Measurements from ENCODE around the gene BDH1.

BDH1 gene

GRCh38 chr3:197545571-197545970 is 10.2 kb downstream of the BDH1 start:
- no peak overlapping the region for H3K4me3 ChIP-seq (ENCODE audit: low read length in 2 of 2)
- H3K27me3 ChIP-seq (ENCODE audit: control insufficient read depth in 1 of 2, insufficient read depth in 2 of 2, low read length in 2 of 2): no peaks in the 10 kb centered on the region
- H3K27ac ChIP-seq (ENCODE audit: low read length): no peak overlapping the region
- H3K36me3 ChIP-seq (ENCODE audit: control insufficient read depth in 2 of 2, insufficient read depth in 2 of 2, low read length in 2 of 2): peaks cover 0 to 6% of the 10 kb centered on the region in 2 donors
- no peaks in the 10 kb centered on the region for H3K9me3 ChIP-seq (ENCODE audit: control insufficient read depth in 2 of 2, low read length in 2 of 2)
- peaks cover 19% of the 10 kb centered on the region for H3K4me1 ChIP-seq (ENCODE audit: control insufficient read depth, insufficient read depth, low read length)
- no peak overlapping the region for H3K9ac ChIP-seq (ENCODE audit: low read length in 2 of 2)

GRCh38 chr3:197545101-197545500 is 10.7 kb downstream of the BDH1 start:
- Histone ChIP-seq H3K36me3 (ENCODE audit: control insufficient read depth in 2 of 2, insufficient read depth in 2 of 2, low read length in 2 of 2) (peaks cover 0 to 6% of the 10 kb centered on the region in 2 donors), H3K4me3 (ENCODE audit: low read length in 2 of 2) (no peak overlapping the region), H3K9ac (ENCODE audit: low read length in 2 of 2) (no peak overlapping the region), H3K9me3 (ENCODE audit: control insufficient read depth in 2 of 2, low read length in 2 of 2) (no peaks in the 10 kb centered on the region), H3K27me3 (ENCODE audit: control insufficient read depth in 1 of 2, insufficient read depth in 2 of 2, low read length in 2 of 2) (no peaks in the 10 kb centered on the region), H3K27ac (ENCODE audit: low read length) (no peak overlapping the region), H3K4me1 (ENCODE audit: control insufficient read depth, insufficient read depth, low read length) (peaks cover 14% of the 10 kb centered on the region)

GRCh38 chr3:197542741-197543454 is 12.9 kb downstream of the BDH1 start:
- Histone ChIP-seq H3K4me1 (ENCODE audit: control insufficient read depth, insufficient read depth, low read length) (peaks cover 5% of the 10 kb centered on the region), H3K4me3 (ENCODE audit: low read length in 2 of 2) (no peak overlapping the region), H3K9ac (ENCODE audit: low read length in 2 of 2) (no peak overlapping the region), H3K9me3 (ENCODE audit: control insufficient read depth in 2 of 2, low read length in 2 of 2) (no peaks in the 10 kb centered on the region), H3K27me3 (ENCODE audit: control insufficient read depth in 1 of 2, insufficient read depth in 2 of 2, low read length in 2 of 2) (no peaks in the 10 kb centered on the region), H3K27ac (ENCODE audit: low read length) (no peak overlapping the region), H3K36me3 (ENCODE audit: control insufficient read depth in 2 of 2, insufficient read depth in 2 of 2, low read length in 2 of 2) (peaks cover 0 to 6% of the 10 kb centered on the region in 2 donors)

- no peaks in the 10 kb centered on the region for H3K4me1 ChIP-seq (ENCODE audit: control insufficient read depth, insufficient read depth, low read length)
- no peak overlapping the region for H3K9ac ChIP-seq (ENCODE audit: low read length in 2 of 2)
- H3K36me3 ChIP-seq (ENCODE audit: control insufficient read depth in 2 of 2, insufficient read depth in 2 of 2, low read length in 2 of 2): peaks cover 0 to 6% of the 10 kb centered on the region in 2 donors
- no peaks in the 10 kb centered on the region for H3K9me3 ChIP-seq (ENCODE audit: control insufficient read depth in 2 of 2, low read length in 2 of 2)
- H3K4me3 ChIP-seq (ENCODE audit: low read length in 2 of 2): peak overlapping the region; percentile 19 to 29
- no peak overlapping the region for H3K27ac ChIP-seq (ENCODE audit: low read length)
- H3K27me3 ChIP-seq (ENCODE audit: control insufficient read depth in 1 of 2, insufficient read depth in 2 of 2, low read length in 2 of 2): no peaks in the 10 kb centered on the region
Measured at GRCh38 chr3:197541756-197542539, 13.8 kb downstream of the BDH1 start.

- Histone ChIP-seq H3K27ac (ENCODE audit: low read length) (no peak overlapping the region), H3K9me3 (ENCODE audit: control insufficient read depth in 2 of 2, low read length in 2 of 2) (no peaks in the 10 kb centered on the region), H3K9ac (ENCODE audit: low read length in 2 of 2) (no peak overlapping the region), H3K27me3 (ENCODE audit: control insufficient read depth in 1 of 2, insufficient read depth in 2 of 2, low read length in 2 of 2) (no peaks in the 10 kb centered on the region), H3K4me1 (ENCODE audit: control insufficient read depth, insufficient read depth, low read length) (no peaks in the 10 kb centered on the region), H3K36me3 (ENCODE audit: control insufficient read depth in 2 of 2, insufficient read depth in 2 of 2, low read length in 2 of 2) (peaks cover 0 to 6% of the 10 kb centered on the region in 2 donors), H3K4me3 (ENCODE audit: low read length in 2 of 2) (no peak overlapping the region)
Measured at GRCh38 chr3:197540961-197541377, 14.8 kb downstream of the BDH1 start.

GRCh38 chr3:197539651-197540051 is 16.1 kb downstream of the BDH1 start:
- no peaks in the 10 kb centered on the region for H3K27me3 ChIP-seq (ENCODE audit: control insufficient read depth in 1 of 2, insufficient read depth in 2 of 2, low read length in 2 of 2)
- H3K9ac ChIP-seq (ENCODE audit: low read length in 2 of 2): no peak overlapping the region
- H3K36me3 ChIP-seq (ENCODE audit: control insufficient read depth in 2 of 2, insufficient read depth in 2 of 2, low read length in 2 of 2): peaks cover 0 to 2% of the 10 kb centered on the region in 2 donors
- H3K9me3 ChIP-seq (ENCODE audit: control insufficient read depth in 2 of 2, low read length in 2 of 2): no peaks in the 10 kb centered on the region
- H3K27ac ChIP-seq (ENCODE audit: low read length): no peak overlapping the region
- no peak overlapping the region for H3K4me3 ChIP-seq (ENCODE audit: low read length in 2 of 2)
- no peaks in the 10 kb centered on the region for H3K4me1 ChIP-seq (ENCODE audit: control insufficient read depth, insufficient read depth, low read length)

- Histone ChIP-seq H3K4me3 (ENCODE audit: low read length in 2 of 2) (no peak overlapping the region), H3K4me1 (ENCODE audit: control insufficient read depth, insufficient read depth, low read length) (no peaks in the 10 kb centered on the region), H3K27me3 (ENCODE audit: control insufficient read depth in 1 of 2, insufficient read depth in 2 of 2, low read length in 2 of 2) (no peaks in the 10 kb centered on the region), H3K27ac (ENCODE audit: low read length) (no peak overlapping the region), H3K36me3 (ENCODE audit: control insufficient read depth in 2 of 2, insufficient read depth in 2 of 2, low read length in 2 of 2) (peaks cover 9 to 13% of the 10 kb centered on the region in 2 donors), H3K9me3 (ENCODE audit: control insufficient read depth in 2 of 2, low read length in 2 of 2) (no peaks in the 10 kb centered on the region), H3K9ac (ENCODE audit: low read length in 2 of 2) (no peak overlapping the region)
Measured at GRCh38 chr3:197533927-197534725, 21.6 kb downstream of the BDH1 start.

- H3K27ac ChIP-seq (ENCODE audit: low read length): no peak overlapping the region
- no peaks in the 10 kb centered on the region for H3K27me3 ChIP-seq (ENCODE audit: control insufficient read depth in 1 of 2, insufficient read depth in 2 of 2, low read length in 2 of 2)
- H3K4me1 ChIP-seq (ENCODE audit: control insufficient read depth, insufficient read depth, low read length): no peaks in the 10 kb centered on the region
- no peaks in the 10 kb centered on the region for H3K9me3 ChIP-seq (ENCODE audit: control insufficient read depth in 2 of 2, low read length in 2 of 2)
- H3K36me3 ChIP-seq (ENCODE audit: control insufficient read depth in 2 of 2, insufficient read depth in 2 of 2, low read length in 2 of 2): peaks cover 9 to 18% of the 10 kb centered on the region in 2 donors
- H3K4me3 ChIP-seq (ENCODE audit: low read length in 2 of 2): no peak overlapping the region
- H3K9ac ChIP-seq (ENCODE audit: low read length in 2 of 2): no peak overlapping the region
Measured at GRCh38 chr3:197533396-197533795, 22.4 kb downstream of the BDH1 start.

- H3K36me3 ChIP-seq (ENCODE audit: control insufficient read depth in 2 of 2, insufficient read depth in 2 of 2, low read length in 2 of 2): peaks cover 9 to 19% of the 10 kb centered on the region in 2 donors
- H3K27ac ChIP-seq (ENCODE audit: low read length): no peak overlapping the region
- H3K4me3 ChIP-seq (ENCODE audit: low read length in 2 of 2): no peak overlapping the region
- no peaks in the 10 kb centered on the region for H3K27me3 ChIP-seq (ENCODE audit: control insufficient read depth in 1 of 2, insufficient read depth in 2 of 2, low read length in 2 of 2)
- no peak overlapping the region for H3K9ac ChIP-seq (ENCODE audit: low read length in 2 of 2)
- no peaks in the 10 kb centered on the region for H3K9me3 ChIP-seq (ENCODE audit: control insufficient read depth in 2 of 2, low read length in 2 of 2)
- no peaks in the 10 kb centered on the region for H3K4me1 ChIP-seq (ENCODE audit: control insufficient read depth, insufficient read depth, low read length)
Measured at GRCh38 chr3:197532388-197532787, 23.4 kb downstream of the BDH1 start.

- Histone ChIP-seq H3K27me3 (ENCODE audit: control insufficient read depth in 1 of 2, insufficient read depth in 2 of 2, low read length in 2 of 2) (no peaks in the 10 kb centered on the region), H3K27ac (ENCODE audit: low read length) (no peak overlapping the region), H3K9me3 (ENCODE audit: control insufficient read depth in 2 of 2, low read length in 2 of 2) (no peaks in the 10 kb centered on the region), H3K36me3 (ENCODE audit: control insufficient read depth in 2 of 2, insufficient read depth in 2 of 2, low read length in 2 of 2) (peaks cover 12 to 21% of the 10 kb centered on the region in 2 donors), H3K4me1 (ENCODE audit: control insufficient read depth, insufficient read depth, low read length) (no peaks in the 10 kb centered on the region), H3K9ac (ENCODE audit: low read length in 2 of 2) (no peak overlapping the region), H3K4me3 (ENCODE audit: low read length in 2 of 2) (no peak overlapping the region)
Measured at GRCh38 chr3:197528190-197528589, 27.6 kb downstream of the BDH1 start.

Measured in stomach smooth muscle (tissue), 2 donors.